ENCODE measurements around the gene ZNF202. TPM values are rescaled to one million over a fixed set of nuclear protein-coding genes. Genes with fewer than 3 reads are reported as not detected.

Gene ZNF202
- total RNA-seq, 2 experiments from 2014 or later = 6.8 to 8.0 TPM

GRCh38 chr11:123740787-123741158, 687 bp downstream of the ZNF202 start:
- intact Hi-C loops (cut with DNase I, micrococcal nuclease) = loop anchor here in 1 of 2 experiments (5.0 to 10.0 kb wide), 6 partner anchors 306 to 1212 kb away; partner anchors contain the start of genes CCDC15, ESAM, GRAMD1B and VWA5A
- Histone ChIP-seq H3K27me3 (ENCODE audit: control insufficient read depth in 1 of 2, insufficient read depth in 2 of 2, low read length in 2 of 2) (no peaks in the 10 kb centered on the region), H3K4me3 (ENCODE audit: low read length) (peak overlapping the region; percentile 98), H3K9me3 (ENCODE audit: control insufficient read depth in 1 of 2, insufficient read depth in 1 of 2, low read length in 2 of 2) (no peaks in the 10 kb centered on the region), H3K27ac (ENCODE audit: low read depth in 1 of 2, low read length in 2 of 2) (peak overlapping the region; percentile 33 to 61), H3K36me3 (ENCODE audit: insufficient read depth, low read length) (peaks cover 12% of the 10 kb centered on the region), H3K4me1 (ENCODE audit: insufficient read depth, low read length) (peaks cover 19% of the 10 kb centered on the region)
- Mint-ChIP-seq H3K9me3 (no peaks in the 10 kb centered on the region), H3K36me3 (ENCODE audit: low read depth) (peaks cover 40% of the 10 kb centered on the region), H3K4me1 (ENCODE audit: low read depth) (peaks cover 47% of the 10 kb centered on the region), H3K27ac (peak overlapping the region; percentile 86), H3K27me3 (peaks cover 4% of the 10 kb centered on the region), H3K4me3 (peak overlapping the region; percentile 97)
- DNase-seq (peak in 1 of 14 experiments; percentile 1), ATAC-seq (ENCODE audit: poor library complexity) (no peak)
- TF ChIP-seq CTCF (IDR thresholded peaks at IDR 0.05) = no peak
- ChIA-PET POLR2A (no interaction called here), CTCF (no interaction called here)

GRCh38 chr11:123738374-123738773, 3.1 kb downstream of the ZNF202 start:
- H3K4me3 ChIP-seq (ENCODE audit: low read length) = no peak overlapping the region
- peaks cover 56% of the 10 kb centered on the region for H3K4me1 Mint-ChIP-seq (ENCODE audit: low read depth)
- H3K36me3 ChIP-seq (ENCODE audit: insufficient read depth, low read length) = peaks cover 32% of the 10 kb centered on the region
- no peaks in the 10 kb centered on the region for H3K9me3 Mint-ChIP-seq
- peak overlapping the region; percentile 2 for H3K4me3 Mint-ChIP-seq
- POLR2A ChIA-PET = no interaction called here
- H3K27ac Mint-ChIP-seq = no peak overlapping the region
- CTCF ChIA-PET = interaction anchor here (0.9 kb wide), 1 partner anchor 9 kb away, joined by 3 read pairs; no protein-coding TSS in a partner anchor
- intact Hi-C loops (cut with DNase I, micrococcal nuclease) = no loop called here
- H3K27me3 ChIP-seq (ENCODE audit: control insufficient read depth in 1 of 2, insufficient read depth in 2 of 2, low read length in 2 of 2) = no peaks in the 10 kb centered on the region
- no peak for DNase-seq
- ATAC-seq (ENCODE audit: poor library complexity) = no peak
- H3K4me1 ChIP-seq (ENCODE audit: insufficient read depth, low read length) = peaks cover 19% of the 10 kb centered on the region
- H3K27me3 Mint-ChIP-seq = no peaks in the 10 kb centered on the region
- peaks cover 62% of the 10 kb centered on the region for H3K36me3 Mint-ChIP-seq (ENCODE audit: low read depth)
- H3K27ac ChIP-seq (ENCODE audit: low read depth in 1 of 2, low read length in 2 of 2) = no peak overlapping the region
- no peaks in the 10 kb centered on the region for H3K9me3 ChIP-seq (ENCODE audit: control insufficient read depth in 1 of 2, insufficient read depth in 1 of 2, low read length in 2 of 2)
- no peak for TF ChIP-seq CTCF (IDR thresholded peaks at IDR 0.05)

GRCh38 chr11:123736769-123737168, 4.7 kb downstream of the ZNF202 start:
- H3K9me3 ChIP-seq (ENCODE audit: control insufficient read depth in 1 of 2, insufficient read depth in 1 of 2, low read length in 2 of 2) = no peaks in the 10 kb centered on the region
- H3K9me3 Mint-ChIP-seq = no peaks in the 10 kb centered on the region
- peaks cover 32% of the 10 kb centered on the region for H3K36me3 ChIP-seq (ENCODE audit: insufficient read depth, low read length)
- H3K4me1 ChIP-seq (ENCODE audit: insufficient read depth, low read length) = peaks cover 11% of the 10 kb centered on the region
- DNase-seq (no peak), ATAC-seq (ENCODE audit: poor library complexity) (no peak)
- H3K27ac Mint-ChIP-seq = no peak overlapping the region
- H3K4me1 Mint-ChIP-seq (ENCODE audit: low read depth) = peaks cover 46% of the 10 kb centered on the region
- H3K4me3 Mint-ChIP-seq = no peak overlapping the region
- H3K4me3 ChIP-seq (ENCODE audit: low read length) = no peak overlapping the region
- no peak for TF ChIP-seq CTCF (IDR thresholded peaks at IDR 0.05)
- no peak overlapping the region for H3K27ac ChIP-seq (ENCODE audit: low read depth in 1 of 2, low read length in 2 of 2)
- intact Hi-C loops (cut with DNase I, micrococcal nuclease) = no loop called here
- CTCF ChIA-PET = no interaction called here
- POLR2A ChIA-PET = no interaction called here
- H3K36me3 Mint-ChIP-seq (ENCODE audit: low read depth) = peaks cover 59% of the 10 kb centered on the region
- no peaks in the 10 kb centered on the region for H3K27me3 ChIP-seq (ENCODE audit: control insufficient read depth in 1 of 2, insufficient read depth in 2 of 2, low read length in 2 of 2)
- no peaks in the 10 kb centered on the region for H3K27me3 Mint-ChIP-seq

All from CD4-positive, alpha-beta T cell (primary cell).